ENCODE results near the gene TOP3B.

TOP3B gene

DNA sequence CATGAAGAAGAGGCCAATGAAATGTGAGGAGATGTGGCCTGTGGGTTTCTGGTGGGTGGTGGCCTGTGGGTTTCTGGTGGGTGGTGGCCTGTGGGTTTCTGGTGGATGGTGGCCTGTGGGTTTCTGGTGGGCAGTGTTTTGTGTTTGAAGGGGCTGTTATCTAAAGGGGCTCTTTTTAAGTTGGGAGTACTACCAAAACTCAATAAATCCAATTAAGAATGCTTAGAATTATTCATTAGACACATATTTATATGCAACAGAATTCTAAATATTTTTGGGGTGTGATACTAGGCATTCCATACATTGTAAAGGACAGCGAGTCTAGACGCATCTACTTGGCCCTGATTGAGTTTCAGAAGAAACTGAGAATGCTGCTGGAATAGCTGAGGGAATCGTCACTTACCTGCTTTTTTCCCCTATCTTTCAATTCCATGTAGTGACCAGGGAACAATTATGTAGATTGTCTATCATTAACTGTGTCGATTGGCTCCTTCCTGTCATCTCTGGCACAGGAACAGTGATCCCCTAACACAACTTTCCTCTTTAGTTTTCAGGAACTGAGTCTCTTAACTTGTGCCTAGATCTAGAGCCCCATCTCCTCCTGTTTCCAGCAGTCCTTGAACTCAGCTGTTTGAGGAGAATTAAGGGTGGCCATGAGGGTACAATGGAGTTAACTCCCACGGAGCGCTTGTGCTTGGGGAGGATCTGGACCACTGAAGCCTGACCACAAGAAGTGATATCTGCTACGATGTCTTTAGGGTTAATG lies 37.3 kb upstream of the TOP3B start:
- TF ChIP-seq ZNF274 (IDR thresholded peaks at IDR 0.05; ENCODE audit: low read depth, low read length), result no peak
- no peak overlapping the region for H3K4me3 ChIP-seq (ENCODE audit: low read length)

DNA sequence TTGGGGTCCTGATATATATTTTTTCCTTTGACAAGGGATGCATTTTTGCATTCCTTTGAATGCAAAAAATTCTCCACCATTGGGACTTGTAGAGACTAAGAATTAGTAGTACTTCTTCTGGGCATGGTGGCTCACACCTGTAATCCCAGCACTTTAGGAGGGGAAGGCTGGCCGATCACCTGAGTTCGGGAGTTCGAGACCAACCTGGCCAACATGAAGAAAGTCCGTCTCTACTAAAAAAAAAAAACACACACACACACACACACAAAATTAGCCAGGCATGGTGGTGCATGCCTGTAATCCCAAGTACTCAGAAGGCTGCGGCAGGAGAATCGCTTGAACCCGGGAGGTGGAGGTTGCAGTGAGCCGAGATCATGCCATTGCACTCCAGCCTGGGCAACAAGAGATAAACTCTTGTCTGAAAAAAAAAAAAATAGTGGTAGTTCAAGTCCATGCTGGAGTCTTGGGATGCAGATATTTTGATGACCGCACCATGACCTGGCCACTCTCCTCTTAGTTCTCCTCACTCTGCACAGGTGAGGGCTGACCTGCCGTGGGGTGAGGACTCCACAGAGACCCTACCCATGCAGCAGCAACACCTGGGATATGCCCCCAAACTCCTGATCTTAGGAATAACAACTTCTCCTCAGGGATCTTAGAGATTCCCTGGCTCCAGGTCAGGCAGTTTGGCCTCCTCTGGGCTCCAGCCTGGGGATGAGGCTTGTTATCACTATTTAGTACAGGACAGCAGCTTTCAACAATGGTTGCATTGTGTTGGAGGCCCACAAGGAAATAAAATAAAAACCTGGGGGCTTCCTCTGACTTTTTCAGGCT lies 36.5 kb upstream of the TOP3B start:
- no peak overlapping the region for H3K4me3 ChIP-seq (ENCODE audit: low read length)
- no peak for TF ChIP-seq ZNF274 (IDR thresholded peaks at IDR 0.05; ENCODE audit: low read depth, low read length)

DNA sequence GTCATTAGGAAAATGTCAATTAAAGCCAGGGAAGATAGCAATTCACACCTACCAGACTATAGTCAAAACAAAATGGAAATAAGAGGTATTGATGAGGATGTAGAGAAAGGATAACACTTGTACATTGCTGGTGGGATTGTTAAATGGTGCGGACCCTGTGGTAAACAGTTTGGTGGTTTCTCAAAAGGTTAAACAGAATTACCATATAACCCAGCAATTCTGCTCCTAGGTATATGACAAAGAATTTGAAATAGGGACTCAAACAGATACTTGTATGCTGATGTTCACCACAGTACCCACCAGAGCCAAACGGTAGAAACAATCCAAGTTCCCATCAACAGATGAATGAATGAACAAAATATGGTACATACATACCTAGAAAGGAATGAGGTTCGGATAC lies 33.0 kb upstream of the TOP3B start:
- no peak for TF ChIP-seq ZNF274 (IDR thresholded peaks at IDR 0.05; ENCODE audit: low read depth, low read length)
- no peak overlapping the region for H3K4me3 ChIP-seq (ENCODE audit: low read length)

DNA sequence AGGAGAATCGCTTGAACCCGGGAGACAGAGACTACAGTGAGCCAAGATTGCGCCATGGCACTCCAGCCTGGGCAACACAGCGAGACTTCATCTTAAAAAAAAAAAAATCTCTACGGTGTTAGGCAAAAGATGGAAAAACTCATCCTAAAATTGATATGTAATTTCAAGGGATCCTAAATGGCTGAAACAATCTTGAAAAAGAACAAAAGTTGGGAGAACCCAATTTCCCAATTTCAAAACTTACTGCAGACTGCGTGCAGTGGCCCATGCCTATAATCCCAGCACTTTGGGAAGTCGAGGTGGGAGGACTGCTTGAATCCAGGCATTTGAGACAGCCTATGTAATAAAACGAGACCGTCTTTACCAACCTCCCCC lies 31.7 kb upstream of the TOP3B start:
- no peak for TF ChIP-seq ZNF274 (IDR thresholded peaks at IDR 0.05; ENCODE audit: low read depth, low read length)
- H3K4me3 ChIP-seq (ENCODE audit: low read length), result no peak overlapping the region

DNA sequence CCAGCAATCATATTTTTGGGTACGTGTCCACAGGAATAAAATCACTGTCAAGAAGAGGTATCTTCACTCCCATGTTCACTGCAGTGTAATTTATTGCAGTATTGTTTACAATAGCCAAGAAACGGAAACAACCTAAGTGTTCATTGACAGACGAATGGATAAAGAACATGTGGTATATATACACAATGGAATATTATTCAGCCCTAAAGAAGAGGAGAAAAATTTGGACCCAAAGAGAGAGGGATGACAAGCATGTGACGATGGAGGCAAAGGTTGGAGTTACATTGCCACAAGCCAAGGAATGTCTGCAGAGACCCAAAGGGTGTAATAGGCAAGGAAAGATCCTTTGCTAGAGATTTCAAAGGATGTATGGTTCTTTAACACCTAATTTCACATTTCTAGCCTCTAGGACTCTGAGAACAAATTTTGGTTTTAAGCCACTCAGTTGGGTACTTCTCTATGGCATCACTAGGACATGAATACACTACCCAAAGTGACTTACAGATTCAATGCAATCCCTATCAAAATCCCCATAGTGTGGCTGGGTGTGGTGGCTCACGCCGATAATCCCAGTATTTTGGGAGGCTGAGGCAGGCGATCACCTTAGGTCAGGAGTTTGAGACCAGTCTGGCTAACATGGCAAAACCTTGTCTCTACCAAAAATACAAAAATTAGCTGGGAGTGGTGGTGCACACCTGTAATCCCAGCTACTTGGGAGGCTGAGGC lies 31.1 kb upstream of the TOP3B start:
- TF ChIP-seq ZNF274 (IDR thresholded peaks at IDR 0.05; ENCODE audit: low read depth, low read length), result no peak
- H3K4me3 ChIP-seq (ENCODE audit: low read length), result no peak overlapping the region

DNA sequence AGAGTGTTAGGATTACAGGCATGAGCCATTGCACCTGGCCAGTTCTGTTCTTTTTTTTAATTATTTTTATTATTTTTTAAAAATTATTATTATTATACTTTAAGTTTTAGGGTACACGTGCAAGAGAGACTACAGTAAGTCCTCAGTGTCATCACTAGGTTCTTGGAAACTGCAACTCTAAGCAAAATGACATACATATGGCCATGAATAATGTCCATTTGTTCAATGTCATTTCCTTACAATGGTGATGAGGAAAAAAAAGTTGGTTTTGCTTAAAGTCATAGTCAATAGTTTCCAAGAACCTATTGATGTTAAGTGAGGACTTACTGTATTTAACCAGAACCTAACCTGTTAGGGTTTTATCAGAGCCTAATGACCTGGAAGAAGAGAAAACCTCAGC lies 29.4 kb upstream of the TOP3B start:
- no peak for TF ChIP-seq ZNF274 (IDR thresholded peaks at IDR 0.05; ENCODE audit: low read depth, low read length)
- no peak overlapping the region for H3K4me3 ChIP-seq (ENCODE audit: low read length)

DNA sequence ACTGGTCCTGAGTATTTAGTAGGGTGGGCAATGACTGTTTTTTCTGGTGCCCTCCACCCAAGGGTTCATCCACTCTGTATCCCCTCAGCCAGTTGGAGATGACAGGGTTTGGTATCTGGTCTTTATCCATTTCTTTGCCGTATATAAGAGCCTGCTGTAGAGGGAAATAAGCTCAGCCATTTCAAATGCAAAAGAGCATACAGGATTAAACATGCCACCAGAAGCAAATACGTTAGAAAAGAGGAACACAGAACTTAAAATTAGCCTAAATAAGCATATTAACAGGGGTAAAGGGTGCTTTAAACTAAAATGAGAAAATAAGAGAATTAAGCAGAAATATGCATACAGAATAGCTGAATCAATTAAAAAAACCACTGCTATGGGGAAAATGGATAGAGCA lies 27.8 kb upstream of the TOP3B start:
- TF ChIP-seq ZNF274 (IDR thresholded peaks at IDR 0.05; ENCODE audit: low read depth, low read length), result no peak
- H3K4me3 ChIP-seq (ENCODE audit: low read length), result no peak overlapping the region

DNA sequence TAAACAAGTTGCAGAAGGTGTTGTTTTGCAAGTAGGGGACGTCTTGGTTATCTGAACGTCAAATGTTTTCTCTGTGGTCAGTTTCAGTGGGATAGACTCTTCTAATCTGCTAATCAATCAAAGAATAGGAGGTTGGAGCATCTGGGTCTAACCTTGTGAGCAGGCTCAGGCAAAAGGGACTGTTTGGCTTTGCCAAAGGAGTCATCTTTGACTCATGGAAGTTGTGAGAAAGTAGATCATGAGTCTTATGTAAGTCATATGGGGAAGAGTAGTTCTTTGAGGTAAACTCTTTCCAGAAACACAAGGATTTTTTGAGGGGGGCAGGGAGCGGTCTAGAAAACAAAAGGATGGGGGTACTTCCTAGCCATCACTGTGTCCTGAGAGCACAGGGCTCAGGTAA lies 27.1 kb upstream of the TOP3B start:
- TF ChIP-seq ZNF274 (IDR thresholded peaks at IDR 0.05; ENCODE audit: low read depth, low read length), result no peak
- H3K4me3 ChIP-seq (ENCODE audit: low read length), result no peak overlapping the region

DNA sequence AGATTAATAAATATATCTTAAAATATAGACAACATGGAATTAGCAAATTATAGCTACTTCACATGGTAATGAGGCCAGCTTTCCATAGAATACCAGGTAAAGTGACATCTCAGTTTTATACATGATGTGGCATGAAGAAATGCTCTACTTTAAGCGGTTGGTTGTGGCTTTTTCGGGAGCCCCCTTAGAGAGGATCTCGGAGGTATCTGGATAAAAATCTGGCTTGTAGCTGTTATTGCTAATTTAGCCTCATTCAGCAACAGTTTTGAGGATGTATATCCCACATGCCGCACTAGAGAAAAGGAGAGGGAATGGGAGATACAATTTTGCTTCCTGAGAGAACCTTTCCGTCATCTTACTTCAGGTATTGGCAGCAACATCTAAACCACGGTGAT lies 24.0 kb upstream of the TOP3B start:
- no peak overlapping the region for H3K4me3 ChIP-seq (ENCODE audit: low read length)
- no peak for TF ChIP-seq ZNF274 (IDR thresholded peaks at IDR 0.05; ENCODE audit: low read depth, low read length)

DNA sequence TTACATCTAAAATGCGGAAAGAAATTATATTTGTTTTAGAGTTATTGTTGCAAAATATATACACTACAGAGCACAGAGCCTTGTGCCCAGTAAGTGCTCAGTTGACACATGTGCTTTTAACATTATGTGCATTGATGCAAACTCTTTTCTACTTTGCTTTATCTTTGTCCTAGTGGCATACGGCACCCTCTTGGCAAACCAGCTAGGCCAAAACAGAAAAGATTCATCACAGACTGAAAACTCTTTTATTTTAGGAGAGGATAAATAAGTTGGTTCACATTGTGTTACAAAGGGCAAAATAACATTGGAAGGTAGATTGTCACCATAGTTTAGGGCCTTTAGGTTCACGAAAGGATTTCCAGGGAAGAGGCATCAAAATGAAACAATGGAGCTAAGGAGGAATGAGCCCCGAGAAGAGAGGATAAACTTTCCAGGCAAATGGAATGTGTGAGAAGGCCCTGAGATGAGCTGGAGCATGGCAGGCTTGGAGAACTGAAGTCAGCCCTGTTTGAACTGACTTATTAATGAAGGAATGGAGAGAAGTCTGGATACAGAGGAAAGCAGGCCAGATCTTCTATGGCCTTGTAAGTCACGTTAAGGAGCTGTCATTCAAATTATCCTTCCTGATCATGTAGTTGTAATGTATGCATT lies 23.5 kb upstream of the TOP3B start:
- no peak for TF ChIP-seq ZNF274 (IDR thresholded peaks at IDR 0.05; ENCODE audit: low read depth, low read length)
- no peak overlapping the region for H3K4me3 ChIP-seq (ENCODE audit: low read length)

DNA sequence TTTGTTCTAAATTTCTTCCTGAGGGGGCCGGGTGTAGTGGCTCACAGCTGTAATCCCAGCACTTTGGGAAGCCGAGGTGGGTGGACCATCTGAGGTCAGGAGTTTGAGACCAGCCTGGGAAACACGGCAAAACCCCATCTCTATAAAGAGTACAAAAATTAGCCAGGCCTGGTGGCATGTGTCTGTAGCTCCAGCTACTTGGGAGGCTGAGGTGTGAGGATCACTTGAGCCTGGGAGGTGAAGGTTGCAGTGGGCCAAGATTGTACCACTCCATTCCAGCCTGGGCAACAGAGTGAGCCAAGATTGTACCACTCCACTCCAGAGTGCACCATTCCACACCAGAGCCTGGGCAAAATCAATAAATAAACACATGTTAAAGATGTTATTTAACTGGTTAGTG lies 20.6 kb upstream of the TOP3B start:
- TF ChIP-seq ZNF274 (IDR thresholded peaks at IDR 0.05; ENCODE audit: low read depth, low read length), result no peak

DNA sequence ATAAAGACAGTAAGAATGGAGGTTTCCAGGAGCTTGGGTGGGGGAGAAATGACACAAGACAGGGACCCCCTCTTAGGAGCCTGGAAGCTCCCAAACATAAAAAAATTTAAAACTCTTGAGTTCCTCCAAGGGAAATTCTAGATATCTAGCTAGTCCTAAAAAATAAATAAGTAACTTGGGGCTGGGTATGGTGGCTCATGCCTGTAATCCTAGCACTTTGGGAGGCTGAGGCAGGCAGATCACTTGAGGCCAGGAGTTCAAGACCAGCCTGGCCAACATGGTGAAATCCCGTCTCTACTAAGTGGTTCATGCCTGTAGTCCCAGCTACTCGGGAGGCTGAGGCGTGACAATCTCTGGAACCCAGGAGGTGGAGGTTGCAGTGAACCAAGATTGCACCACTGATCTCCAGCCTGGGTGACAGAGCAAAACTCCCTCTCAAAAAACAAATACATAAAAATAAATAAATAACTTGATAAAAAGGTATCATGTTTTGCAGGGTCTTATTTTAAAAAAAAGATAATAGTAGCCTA lies 20.0 kb upstream of the TOP3B start:
- H3K4me3 ChIP-seq (ENCODE audit: low read length), result no peak overlapping the region
- no peak for TF ChIP-seq ZNF274 (IDR thresholded peaks at IDR 0.05; ENCODE audit: low read depth, low read length)

More for the DNA sequence above, 20.6 kb upstream of the TOP3B start:
- H3K4me3 ChIP-seq (ENCODE audit: low read length), result no peak overlapping the region

DNA sequence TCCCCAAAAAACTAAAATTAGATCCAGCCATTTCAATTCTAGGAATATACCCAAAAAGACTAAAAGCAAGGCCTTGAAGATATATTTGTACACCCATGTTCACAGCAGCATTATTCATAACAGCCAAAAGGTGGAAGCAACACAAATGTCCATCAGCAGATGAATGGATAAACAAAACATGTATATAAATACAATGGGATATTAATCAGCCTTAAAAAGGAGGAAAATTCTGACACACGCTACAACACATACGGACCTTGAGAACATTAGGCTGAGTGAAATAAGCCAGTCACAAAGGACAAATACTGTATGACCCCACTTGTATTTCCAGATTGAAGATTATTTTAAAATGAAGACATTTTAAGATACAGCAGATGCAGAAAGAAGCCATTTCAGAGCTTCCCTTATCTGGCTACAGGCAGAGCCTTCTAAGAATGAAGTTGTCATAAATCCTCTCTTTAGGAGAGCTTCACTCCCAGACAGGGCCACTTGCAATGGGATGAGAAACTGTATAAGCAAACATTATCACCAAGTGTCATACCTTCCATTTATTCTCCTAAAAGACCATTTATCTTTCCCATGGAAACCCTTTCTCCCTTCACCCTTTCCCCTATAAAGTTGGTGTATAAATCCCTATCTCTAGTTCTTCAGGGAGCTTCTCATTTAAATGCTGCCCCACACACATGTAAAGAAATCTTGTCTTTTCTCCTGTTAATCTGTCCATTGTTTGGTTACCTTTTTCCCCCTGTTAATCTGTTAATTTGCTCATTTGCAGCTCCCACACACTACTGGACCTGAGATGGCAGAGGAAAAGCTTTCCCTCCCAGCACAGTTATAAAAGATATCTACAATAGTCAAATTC lies 19.3 kb upstream of the TOP3B start:
- H3K4me3 ChIP-seq (ENCODE audit: low read length), result no peak overlapping the region
- no peak for TF ChIP-seq ZNF274 (IDR thresholded peaks at IDR 0.05; ENCODE audit: low read depth, low read length)
